Heart left ventricle (tissue), 16 donors: Measurements from ENCODE around the gene RNF26. TPM values are rescaled to one million over a fixed set of nuclear protein-coding genes. Genes with fewer than 3 reads are reported as not detected.

Experiments used
- ATAC-seq, 4 donors: fragments of 200-7000 bp; cut with Tn5 transposase; one replicate each; pipeline ENCODE4 v1.9.1; 2020 to 2022; ENCODE audit warnings: moderate library complexity in 4 of 4, mild to moderate bottlenecking in 3 of 4, moderate number of reproducible peaks in 1 of 4
- DNase-seq, 5 donors: peaks; one replicate each; pipeline ENCODE4 v3.0.0-alpha.2; 2020
- H3K27ac ChIP-seq, 12 donors: fragments of 200-600 bp; sonication (generic) in 4 of 12; one replicate each; pipeline versions ENCODE4 v1.5.0 to v1.8.0; 2016 to 2022; ENCODE audit warnings: mild to moderate bottlenecking in 2 of 12
- H3K27me3 ChIP-seq, 9 donors: fragments of 200-600 bp; sonication (generic) in 2 of 9; one replicate each; pipeline versions ENCODE4 v1.5.1 to v1.8.0; 2016 to 2022; ENCODE audit warnings: mild to moderate bottlenecking in 3 of 9
- H3K36me3 ChIP-seq, 9 donors: fragments of 200-600 bp; sonication (generic) in 2 of 9; one replicate each; pipeline versions ENCODE4 v1.5.0 to v1.8.0; 2018 to 2022; ENCODE audit warnings: mild to moderate bottlenecking in 2 of 9
- H3K4me1 ChIP-seq, 12 donors: fragments of 200-600 bp; sonication (generic) in 4 of 12; one replicate each; pipeline versions ENCODE4 v1.5.0 to v1.8.0; 2016 to 2022; ENCODE audit warnings: mild to moderate bottlenecking in 3 of 12
- H3K4me3 ChIP-seq, 12 donors: fragments of 200-600 bp; sonication (generic) in 4 of 12; one replicate each; pipeline versions ENCODE4 v1.5.0 to v1.8.0; 2017 to 2022; ENCODE audit warnings: mild to moderate bottlenecking in 9 of 12, moderate library complexity in 4 of 12
- H3K9me3 ChIP-seq, 12 donors: fragments of 200-600 bp; sonication (generic) in 4 of 12; one replicate each; pipeline versions ENCODE4 v1.5.0 to v1.8.0; 2016 to 2022; ENCODE audit warnings: mild to moderate bottlenecking in 1 of 12
- POLR2A ChIP-seq, 2 donors: fragments of 450-650 bp; IDR thresholded peaks; one replicate each; pipeline ENCODE4 v1.6.1; 2017; ENCODE audit warnings: antibody characterized with exemption in 2 of 2, mild to moderate bottlenecking in 2 of 2, moderate library complexity in 2 of 2
- WGBS, 4 donors: extraction: QIAGEN DNeasy Blood & Tissue Kit in 2 of 4; methylation state at CpG; one replicate each; pipeline versions ENCODE4 v1.1.5 to v1.1.7; 2013 to 2018; 5-methylcytosine and 5-hydroxymethylcytosine counted together
- intact Hi-C, 10 donors: fragments of 100-400 bp; cut with DNase I; formaldehyde crosslinking; loops; one replicate each; pipeline versions ENCODE4 v1.11.1 to v1.14.2; 2022
- polyA plus RNA-seq, 2 donors: library from polyadenylated mRNA; stranded (reverse); fragments of 200-250 nt; gene quantifications; one replicate each; pipeline ENCODE4 v1.2.3, GENCODE V29; 2013
- total RNA-seq, 9 donors: library from RNA; depleted of rRNA in 2 of 9; stranded (reverse); fragments of >200 nt in 2 of 9; fragmentation: NEBNext Ultra II Directional in 3 of 9; extraction: Animal tissue kit (Norgen Biotek cat#: 25700) in 3 of 9; gene quantifications; one replicate each; pipeline versions ENCODE4 v1.1.0 to v1.2.4, GENCODE V29; 2016 to 2023
- TF ChIP-seq, protein P1 (sequence below), 12 donors: fragments of 200-600 bp; sonication (generic) in 4 of 12; IDR thresholded peaks; one replicate each; pipeline versions ENCODE4 v1.5.0 to v1.8.0; 2018 to 2022; ENCODE audit warnings: antibody characterized with exemption in 12 of 12, mild to moderate bottlenecking in 5 of 12
- donor health status: ischemic (EF 13 %, LVEDD 7.1; RV severe dilation, severe dysfunction).
- donor health status: healthy with polysubstance abuse.
- donor health status: DM: no; HTN: yes; CAD: no.
- donor health status: DM: no; HTN: no; CAD: no.
- donor health status: ischemic (EF 25% LVEDD 6.9; RV normal size, moderate dysfunction).
- donor health status: ischemic (EF 25% LVEDD 5.7; RV mildly dilated, moderate dysfunction).
- donor health status: healthy.
- donor health status: DM: yes; HTN: yes; CAD: no.
- donor health status: ischemic (EF 35%, LVEDD 5.7; RV mildly dilated, moderate dysfunction).
- donor health status: nonischemic (EF 11% LVEDD 7.7; RV severe dilation, severe dysfunction).
- donor health status: DM: yes; HTN: yes; CAD: no.
- donor health status: PGD.
- donor health status: ischemic (EF 29% LVEDD 5.4; RV normal size, mild dysfunction).
- donor health status: nonischemic (EF 23%, LVEDD 6.1; RV moderate dilation, normal function).

The RNF26 gene
- total and polyA plus RNA-seq, 11 donors: 6.2 to 22.4 (median 11.8) TPM

DNA sequence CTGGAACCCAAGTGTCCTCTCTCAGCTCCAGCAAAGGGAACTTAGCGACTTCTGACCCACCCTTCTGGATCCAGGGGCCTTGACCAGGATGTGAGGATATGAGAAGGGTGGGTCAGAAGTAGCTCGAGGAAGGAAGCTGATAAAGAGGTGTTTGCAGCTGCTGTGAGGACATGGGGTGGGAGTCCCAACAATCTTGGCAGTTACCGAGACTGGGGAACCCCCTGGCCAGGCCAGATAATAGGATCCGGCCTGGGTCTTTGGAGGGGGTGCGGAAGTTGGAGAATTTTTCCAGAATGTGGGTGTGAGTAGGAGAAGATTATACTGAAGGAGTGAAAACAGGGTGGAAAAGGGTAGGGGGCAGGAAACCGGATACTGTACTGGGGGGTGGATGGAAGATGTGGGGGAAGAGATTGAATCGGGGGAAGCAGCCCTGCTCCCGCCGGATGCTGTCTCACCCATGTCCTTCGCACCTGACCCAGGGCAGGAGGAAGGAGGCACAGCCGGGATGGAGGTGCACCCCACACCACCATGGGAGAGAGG is 14.6 kb upstream of the RNF26 start:
- WGBS, 4 donors: 44 to 58% (median 48%) methylated on average over 11 of the region's 11 CpGs
- Histone ChIP-seq H3K9me3 (no peaks in the 10 kb centered on the region), H3K4me1 (peaks cover 0 to 86% (median 60%) of the 10 kb centered on the region in 12 donors), H3K27ac (peak overlapping the region; percentile 85 to 99 (median 92)), H3K36me3 (peaks cover 0 to 3% (median 0%) of the 10 kb centered on the region in 9 donors), H3K4me3 (peak overlapping the region in 5 of 12 donors; percentile 12 to 68 (median 58)), H3K27me3 (peaks cover 0 to 41% (median 0%) of the 10 kb centered on the region in 9 donors)
- ATAC-seq (peak in 3 of 4 donors; percentile 1 to 50 (median 2)), DNase-seq (peak in 3 of 5 donors; percentile 62 to 69 (median 66))
- TF ChIP-seq POLR2A (IDR thresholded peaks at IDR 0.05): no peak
- TF ChIP-seq, protein P1, sequence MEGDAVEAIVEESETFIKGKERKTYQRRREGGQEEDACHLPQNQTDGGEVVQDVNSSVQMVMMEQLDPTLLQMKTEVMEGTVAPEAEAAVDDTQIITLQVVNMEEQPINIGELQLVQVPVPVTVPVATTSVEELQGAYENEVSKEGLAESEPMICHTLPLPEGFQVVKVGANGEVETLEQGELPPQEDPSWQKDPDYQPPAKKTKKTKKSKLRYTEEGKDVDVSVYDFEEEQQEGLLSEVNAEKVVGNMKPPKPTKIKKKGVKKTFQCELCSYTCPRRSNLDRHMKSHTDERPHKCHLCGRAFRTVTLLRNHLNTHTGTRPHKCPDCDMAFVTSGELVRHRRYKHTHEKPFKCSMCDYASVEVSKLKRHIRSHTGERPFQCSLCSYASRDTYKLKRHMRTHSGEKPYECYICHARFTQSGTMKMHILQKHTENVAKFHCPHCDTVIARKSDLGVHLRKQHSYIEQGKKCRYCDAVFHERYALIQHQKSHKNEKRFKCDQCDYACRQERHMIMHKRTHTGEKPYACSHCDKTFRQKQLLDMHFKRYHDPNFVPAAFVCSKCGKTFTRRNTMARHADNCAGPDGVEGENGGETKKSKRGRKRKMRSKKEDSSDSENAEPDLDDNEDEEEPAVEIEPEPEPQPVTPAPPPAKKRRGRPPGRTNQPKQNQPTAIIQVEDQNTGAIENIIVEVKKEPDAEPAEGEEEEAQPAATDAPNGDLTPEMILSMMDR (IDR thresholded peaks at IDR 0.05): no peak
- intact Hi-C loops: loop anchor here in 9 of 10 donors (5.0 to 10.0 kb wide), 6 partner anchors 112 to 217 kb away; partner anchors contain the start of genes CBL (in 6 of the 9), ABCG4 (in 1 of the 9) and DPAGT1 (in 1 of the 9)

DNA sequence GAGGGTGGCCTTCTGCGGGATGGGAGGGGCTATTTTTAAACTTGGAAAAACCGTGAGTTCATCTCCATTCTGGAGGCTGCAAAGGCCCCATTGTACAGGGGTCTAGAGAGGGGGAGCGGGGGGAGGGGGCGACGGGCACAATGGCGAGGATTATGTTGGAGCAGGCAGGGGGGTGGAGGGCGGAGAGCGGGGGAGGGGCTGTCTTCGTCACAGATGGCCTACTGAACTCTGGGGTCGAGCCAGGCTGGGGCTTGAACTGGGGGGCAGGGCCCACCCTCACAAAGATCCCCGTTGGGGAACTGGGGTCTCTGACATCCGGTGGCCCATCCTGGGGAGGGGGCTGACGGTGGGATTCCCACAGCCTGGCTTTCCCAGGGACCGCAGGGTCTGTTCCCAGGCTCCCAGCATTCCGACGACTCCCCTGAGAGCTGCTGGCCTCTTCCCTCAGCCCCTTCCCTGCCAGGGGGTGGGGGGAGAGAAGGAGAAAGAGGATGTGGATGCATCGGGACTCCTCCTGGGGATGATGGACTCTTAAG is 14.0 kb upstream of the RNF26 start:
- DNase-seq (peak; percentile 69 to 73 (median 71)), ATAC-seq (peak in 1 of 4 donors; percentile 1)
- Histone ChIP-seq H3K4me3 (peak overlapping the region in 11 of 12 donors; percentile 27 to 68 (median 58)), H3K27me3 (peaks cover 0 to 35% (median 0%) of the 10 kb centered on the region in 9 donors), H3K4me1 (peaks cover 0 to 80% (median 56%) of the 10 kb centered on the region in 12 donors), H3K27ac (peak overlapping the region; percentile 85 to 99 (median 92)), H3K36me3 (no peaks in the 10 kb centered on the region), H3K9me3 (no peaks in the 10 kb centered on the region)
- intact Hi-C loops: loop anchor here in 7 of 10 donors (5.0 to 10.0 kb wide), 3 partner anchors 113 to 118 kb away; partner anchors contain the start of gene CBL (in 6 of the 7)
- TF ChIP-seq, protein P1 (IDR thresholded peaks at IDR 0.05): no peak
- TF ChIP-seq POLR2A (IDR thresholded peaks at IDR 0.05): no peak
- 37 to 53% (median 45%) methylated on average over 14 to 17 of the region's 17 CpGs for WGBS, 4 donors

DNA sequence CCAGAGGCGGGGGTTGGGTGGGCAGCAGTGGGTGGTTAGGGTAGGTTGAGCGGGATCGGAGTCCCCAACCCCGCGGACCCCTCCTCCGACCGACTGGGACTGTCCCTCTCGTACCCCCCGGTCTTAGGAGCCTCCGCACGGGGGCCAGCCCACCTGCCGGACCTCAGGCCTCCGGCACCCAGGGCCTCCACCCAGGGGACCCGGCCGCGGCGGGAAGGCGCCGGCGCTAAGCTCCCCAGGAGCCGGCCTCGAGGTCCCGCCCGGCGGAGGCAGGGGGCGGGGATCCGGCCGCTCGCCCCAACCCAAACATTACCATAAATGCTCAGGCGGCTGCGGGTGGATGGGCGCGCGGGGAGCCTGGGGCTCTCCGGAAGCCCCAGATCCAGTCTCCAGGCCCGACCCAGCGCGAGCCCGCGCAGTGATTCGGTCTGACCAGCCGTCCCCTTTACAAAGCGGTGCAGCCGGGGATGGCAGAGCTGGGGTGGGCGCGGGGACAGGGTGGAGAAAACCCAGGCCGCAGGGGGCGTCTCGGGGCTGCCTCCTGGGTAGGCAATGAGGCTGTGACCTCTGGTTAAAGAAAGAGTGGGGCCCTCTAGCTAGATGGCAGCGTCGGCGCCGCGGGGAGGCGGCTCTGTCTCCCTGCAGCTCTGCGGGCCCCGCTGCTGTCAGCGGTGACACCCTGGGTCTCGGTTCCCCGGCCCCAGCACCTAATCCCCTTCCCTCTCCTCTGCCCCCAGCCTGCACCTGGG is 13.4 kb upstream of the RNF26 start:
- peak overlapping the region; percentile 85 to 99 (median 92) for H3K27ac ChIP-seq
- intact Hi-C loops: loop anchor here in 7 of 10 donors (5.0 to 10.0 kb wide), 3 partner anchors 114 to 119 kb away; partner anchors contain the start of gene CBL (in 6 of the 7)
- H3K4me3 ChIP-seq: peak overlapping the region; percentile 8 to 68 (median 57)
- WGBS, 4 donors: 7 to 14% (median 10%) methylated on average over 27 to 60 of the region's 60 CpGs
- H3K36me3 ChIP-seq: no peaks in the 10 kb centered on the region
- peaks cover 0 to 74% (median 52%) of the 10 kb centered on the region in 12 donors for H3K4me1 ChIP-seq
- H3K27me3 ChIP-seq: peaks cover 0 to 29% (median 0%) of the 10 kb centered on the region in 9 donors
- ATAC-seq (peak in 3 of 4 donors; percentile 40 to 48 (median 41)), DNase-seq (peak; percentile 77 to 87 (median 82))
- TF ChIP-seq, protein P1 (IDR thresholded peaks at IDR 0.05): no peak
- TF ChIP-seq POLR2A (IDR thresholded peaks at IDR 0.05): peak in 1 of 2 donors; percentile 54
- H3K9me3 ChIP-seq: no peaks in the 10 kb centered on the region
